Activated CD8-positive, alpha-beta memory T cell treated with anti-CD3 and anti-CD28 coated beads, Interleukin-2, amount 10 ng/mL, durations not matched to agents 7 days and 5 days (primary cell): ENCODE results near the gene BCL11B. TPM values are rescaled to one million over a fixed set of nuclear protein-coding genes. Genes with fewer than 3 reads are reported as not detected.
A peak's percentile ranks its signal among the peaks of the same experiment; 100 is the strongest.

Source experiments
- ATAC-seq: fragments of 150-1000 bp; cut with Tn5 transposase; one replicate; pipeline ENCODE4 v1.10.0; 2021; ENCODE audit warnings: moderate library complexity
- CTCF ChIA-PET: fragments of 350-600 bp; sonication (Branson Sonifier 250); formaldehyde crosslinking; loops from one replicate; lab custom pipeline; 2021; ENCODE audit warnings: antibody characterized with exemption; lab: Charles Lee
- DNase-seq: peaks from one replicate; pipeline ENCODE4 v3.0.0-alpha.2; 2020
- H3K27ac Mint-ChIP-seq: one replicate; pipeline ENCODE4 v1.8.0; 2021; ENCODE audit warnings: mild to moderate bottlenecking, mixed read lengths
- H3K27me3 Mint-ChIP-seq: one replicate; pipeline ENCODE4 v1.8.0; 2021; ENCODE audit warnings: mixed read lengths
- H3K36me3 Mint-ChIP-seq: one replicate; pipeline ENCODE4 v1.8.0; 2021; ENCODE audit warnings: mild to moderate bottlenecking, mixed read lengths
- H3K4me1 Mint-ChIP-seq: one replicate; pipeline ENCODE4 v1.8.0; 2021; ENCODE audit warnings: mixed read lengths
- H3K4me3 Mint-ChIP-seq: one replicate; pipeline ENCODE4 v1.8.0; 2021; ENCODE audit warnings: mild to moderate bottlenecking, moderate library complexity, mixed read lengths
- H3K9me3 Mint-ChIP-seq: one replicate; pipeline ENCODE4 v1.8.0; 2022; ENCODE audit warnings: low read depth, mixed read lengths
- total RNA-seq, 2 experiments: library from RNA; stranded (reverse); gene quantifications; one replicate each; pipeline ENCODE4 v1.2.3, GENCODE V29; 2021

BCL11B gene
- total RNA-seq, 2 experiments from 2014 or later: 53.0 to 66.2 TPM

DNA sequence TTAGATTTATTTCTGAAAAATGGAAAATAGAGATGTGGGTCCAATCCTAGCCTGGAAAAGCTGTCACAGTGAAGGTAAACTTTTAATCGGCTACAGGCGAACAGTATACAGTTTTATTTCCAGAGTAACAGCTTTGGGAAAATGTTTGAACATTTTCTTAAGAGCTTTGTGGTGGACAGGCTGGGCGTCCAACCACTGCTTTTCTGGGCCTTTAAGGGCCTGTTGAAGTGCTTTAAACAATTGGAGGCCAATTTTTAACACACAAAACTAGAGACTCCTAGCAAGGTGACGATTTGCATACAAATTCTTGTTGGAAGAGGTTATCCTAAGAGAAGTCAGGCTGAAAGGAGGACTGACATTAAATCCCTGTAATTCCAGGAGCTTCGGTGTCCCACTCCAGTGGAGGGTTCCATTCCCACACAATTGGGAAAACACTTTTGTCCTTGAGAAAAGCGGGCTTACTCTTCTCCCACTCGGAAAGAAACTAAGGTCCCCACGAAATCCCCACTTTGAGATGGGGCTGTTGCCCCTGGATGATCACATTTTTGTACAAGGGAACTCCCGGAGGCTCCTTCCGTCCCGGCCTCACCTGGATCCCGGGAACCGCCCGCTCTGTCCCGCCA is 26.9 kb downstream of the BCL11B start:
- peak overlapping the region; percentile 91 for H3K27ac Mint-ChIP-seq
- DNase-seq (no peak), ATAC-seq (no peak)
- H3K4me1 Mint-ChIP-seq: peaks cover 82% of the 10 kb centered on the region
- no peaks in the 10 kb centered on the region for H3K27me3 Mint-ChIP-seq
- H3K9me3 Mint-ChIP-seq: no peaks in the 10 kb centered on the region
- CTCF ChIA-PET: interaction anchor here (0.7 to 20.0 kb wide), 8 partner anchors 8 to 57 kb away, joined by 3 to 395 read pairs (median 4); partner anchors contain the start of gene BCL11B
- peaks cover 35% of the 10 kb centered on the region for H3K36me3 Mint-ChIP-seq
- peak overlapping the region; percentile 73 for H3K4me3 Mint-ChIP-seq

DNA sequence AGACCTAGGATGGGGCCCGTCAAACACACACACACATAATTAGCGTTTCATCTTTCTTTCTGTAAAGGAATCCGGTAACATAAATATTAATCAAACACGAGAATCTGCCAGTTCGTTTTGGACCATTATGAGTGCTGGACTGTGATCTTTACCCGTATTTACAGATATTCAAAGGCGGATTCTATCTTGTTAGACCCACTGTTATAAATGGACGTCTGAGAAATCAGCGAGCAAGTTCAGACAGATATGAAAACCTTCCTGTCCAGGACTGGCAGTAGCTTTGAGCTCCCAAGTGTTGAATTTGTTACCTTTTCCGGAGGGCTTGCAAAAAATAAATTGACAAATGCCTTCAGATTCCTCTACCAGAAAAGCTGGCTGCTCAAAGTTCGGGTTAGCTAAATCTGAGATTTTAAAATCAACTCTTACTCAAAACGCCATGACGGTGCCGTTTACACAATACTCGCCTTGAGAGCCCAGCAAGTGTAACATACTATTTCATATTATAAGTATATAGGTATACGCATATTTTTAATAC is 27.6 kb downstream of the BCL11B start:
- ATAC-seq (no peak), DNase-seq (no peak)
- H3K4me3 Mint-ChIP-seq: peak overlapping the region; percentile 73
- peaks cover 83% of the 10 kb centered on the region for H3K4me1 Mint-ChIP-seq
- H3K9me3 Mint-ChIP-seq: no peaks in the 10 kb centered on the region
- peaks cover 37% of the 10 kb centered on the region for H3K36me3 Mint-ChIP-seq
- no peaks in the 10 kb centered on the region for H3K27me3 Mint-ChIP-seq
- CTCF ChIA-PET: interaction anchor here (0.7 to 20.0 kb wide), 8 partner anchors 8 to 56 kb away, joined by 3 to 395 read pairs (median 4); partner anchors contain the start of gene BCL11B
- H3K27ac Mint-ChIP-seq: peak overlapping the region; percentile 91

DNA sequence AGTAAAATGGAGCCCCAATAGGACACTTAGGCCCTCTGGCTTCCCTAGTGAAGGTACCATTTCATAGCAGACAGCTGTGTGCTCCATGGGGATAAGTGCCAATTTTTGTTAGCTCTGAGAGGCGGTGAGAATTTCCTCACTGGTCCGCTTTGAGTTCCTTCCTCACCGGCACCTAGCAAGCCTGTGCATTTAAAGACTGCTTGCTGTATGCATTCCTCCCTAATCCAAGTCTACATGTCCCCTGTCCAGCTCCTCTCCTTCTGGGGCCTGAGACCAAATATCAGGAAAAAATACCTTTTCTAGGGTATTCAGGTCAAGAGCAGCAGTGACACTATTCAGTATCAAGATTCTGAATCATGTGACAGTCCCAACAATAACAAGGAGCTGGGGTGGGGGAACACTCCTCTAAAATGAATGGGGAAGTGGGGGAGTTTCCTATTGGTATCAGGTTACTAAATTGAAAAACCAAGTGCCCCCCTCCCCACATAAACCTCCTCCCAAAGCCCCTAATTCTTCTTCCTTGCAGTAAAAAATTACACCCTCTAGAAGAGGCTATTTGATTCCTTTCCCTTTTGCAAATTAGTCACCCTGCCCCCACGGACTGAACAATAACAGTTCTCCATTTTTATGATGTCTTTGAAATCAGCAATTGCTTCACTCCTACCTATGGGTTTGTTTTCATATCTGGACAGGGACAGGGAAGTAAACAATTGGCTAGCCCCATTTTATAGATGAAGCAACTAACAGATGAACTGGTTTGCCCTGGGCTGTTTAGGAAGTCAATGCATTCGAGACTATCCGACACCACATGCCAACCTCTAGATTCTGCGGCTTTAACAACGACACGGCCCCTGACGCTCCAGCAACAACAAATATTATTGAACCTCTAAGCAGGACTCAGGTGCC is 28.9 kb downstream of the BCL11B start:
- ATAC-seq (peak; percentile 14), DNase-seq (peak; percentile 71)
- Mint-ChIP-seq H3K27me3 (no peaks in the 10 kb centered on the region), H3K4me1 (peaks cover 83% of the 10 kb centered on the region), H3K9me3 (no peaks in the 10 kb centered on the region), H3K36me3 (peaks cover 37% of the 10 kb centered on the region), H3K27ac (peak overlapping the region; percentile 91), H3K4me3 (peak overlapping the region; percentile 73)
- CTCF ChIA-PET: interaction anchor here (1.1 to 20.0 kb wide), 7 partner anchors 8 to 54 kb away, joined by 3 to 395 read pairs (median 6); partner anchors contain the start of gene BCL11B

DNA sequence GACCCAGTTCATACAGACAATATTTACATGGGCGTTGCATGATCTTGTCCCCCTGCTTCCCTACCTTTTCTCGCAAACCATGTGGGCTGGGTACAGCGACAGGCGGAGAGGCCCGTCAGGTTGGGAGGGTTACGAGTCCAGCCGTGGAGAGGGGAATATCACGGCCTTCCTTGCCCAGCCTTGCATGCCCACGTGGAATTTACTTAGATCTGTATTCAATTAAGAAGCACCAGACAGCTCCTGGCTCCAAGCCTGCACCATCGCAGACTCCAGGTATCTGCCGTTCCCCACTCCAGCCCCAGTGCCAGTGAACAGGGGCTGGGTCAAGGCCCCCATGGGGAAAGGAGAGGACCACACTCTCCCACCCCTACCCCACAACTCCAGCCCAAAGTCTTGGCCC is 29.8 kb downstream of the BCL11B start:
- H3K9me3 Mint-ChIP-seq: no peaks in the 10 kb centered on the region
- DNase-seq: no peak

DNA sequence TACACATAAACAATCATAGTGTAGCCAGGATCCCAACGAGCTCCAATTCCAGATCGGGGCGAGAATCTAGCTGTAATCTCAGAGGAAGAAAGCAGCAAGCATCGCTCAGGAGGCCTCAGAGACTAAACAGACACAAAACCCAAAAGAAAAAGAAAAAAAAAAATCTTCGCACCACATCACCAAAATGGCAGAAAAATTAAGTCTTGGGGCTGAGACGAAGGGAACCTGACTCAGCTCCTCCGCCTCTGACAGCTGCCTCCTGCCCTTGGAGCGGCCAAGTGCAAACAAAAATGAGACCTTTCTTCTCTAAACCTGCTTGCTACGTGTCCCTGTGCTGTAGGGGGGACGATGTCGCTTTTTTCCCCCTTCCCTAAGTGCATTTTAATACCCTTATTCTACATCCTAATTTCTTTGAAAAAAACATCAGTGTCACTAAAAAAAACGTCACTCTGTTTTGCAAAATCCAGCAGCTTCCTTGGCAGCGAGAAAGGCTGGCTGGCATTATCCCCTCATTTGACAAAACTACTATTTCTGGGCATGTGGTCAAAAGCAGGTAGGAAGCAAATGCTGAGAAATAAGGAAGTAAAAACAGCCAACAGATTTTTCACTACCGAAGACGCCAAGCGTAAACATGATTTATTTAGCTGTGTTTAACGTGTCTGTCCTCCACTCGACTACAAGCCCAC is 30.5 kb downstream of the BCL11B start:
- DNase-seq (no peak), ATAC-seq (peak; percentile 20)
- CTCF ChIA-PET: interaction anchor here (1.4 to 20.0 kb wide), 8 partner anchors 8 to 53 kb away, joined by 4 to 395 read pairs (median 8); partner anchors contain the start of gene BCL11B
- H3K27me3 Mint-ChIP-seq: no peaks in the 10 kb centered on the region
- H3K27ac Mint-ChIP-seq: peak overlapping the region; percentile 91
- peaks cover 83% of the 10 kb centered on the region for H3K4me1 Mint-ChIP-seq
- H3K4me3 Mint-ChIP-seq: peak overlapping the region; percentile 73
- H3K9me3 Mint-ChIP-seq: no peaks in the 10 kb centered on the region
- peaks cover 35% of the 10 kb centered on the region for H3K36me3 Mint-ChIP-seq

More for the DNA sequence above, 29.8 kb downstream of the BCL11B start:
- ATAC-seq: no peak
- CTCF ChIA-PET: interaction anchor here (1.1 to 20.0 kb wide), 8 partner anchors 7 to 53 kb away, joined by 3 to 395 read pairs (median 6); partner anchors contain the start of gene BCL11B
- Mint-ChIP-seq H3K27ac (peak overlapping the region; percentile 91), H3K27me3 (no peaks in the 10 kb centered on the region), H3K4me3 (peak overlapping the region; percentile 73), H3K36me3 (peaks cover 37% of the 10 kb centered on the region), H3K4me1 (peaks cover 83% of the 10 kb centered on the region)

DNA sequence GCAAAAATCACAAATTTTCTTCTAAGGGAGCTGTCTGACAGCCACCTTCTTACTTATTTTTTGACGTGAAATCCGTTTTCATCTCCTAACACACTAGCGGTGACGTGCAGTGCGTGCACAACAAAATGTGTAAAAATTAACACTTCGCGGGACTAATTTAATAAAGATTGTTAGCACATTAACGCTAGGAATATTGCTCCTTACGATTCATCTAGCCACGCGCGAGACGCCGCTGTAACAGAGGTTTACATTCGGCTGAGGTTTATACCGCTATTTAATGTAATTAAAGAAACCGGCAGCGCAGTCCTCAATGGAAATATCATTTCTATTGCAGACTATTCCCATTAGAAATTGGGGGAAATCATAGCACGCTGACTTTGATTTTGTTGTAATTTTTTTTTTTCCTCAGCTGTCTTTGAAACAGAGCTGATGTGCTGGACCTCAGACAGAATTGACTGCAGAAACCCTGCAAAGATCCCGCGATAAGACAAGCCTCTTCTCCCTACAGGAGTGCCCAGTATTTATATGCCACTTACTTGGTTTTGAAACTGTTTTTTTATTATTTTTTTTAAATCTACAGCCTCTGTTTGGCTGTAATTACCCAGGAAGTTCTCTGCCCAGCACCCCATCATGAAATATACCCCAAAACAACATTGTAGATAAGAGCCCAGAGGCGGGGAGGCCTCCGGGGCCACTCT is 31.2 kb downstream of the BCL11B start:
- Mint-ChIP-seq H3K27me3 (no peaks in the 10 kb centered on the region), H3K4me1 (peaks cover 90% of the 10 kb centered on the region), H3K9me3 (no peaks in the 10 kb centered on the region), H3K36me3 (peaks cover 36% of the 10 kb centered on the region), H3K4me3 (peak overlapping the region; percentile 73), H3K27ac (peak overlapping the region; percentile 91)
- ATAC-seq (peak; percentile 43), DNase-seq (peak; percentile 68)
- CTCF ChIA-PET: interaction anchor here (1.4 to 20.0 kb wide), 6 partner anchors 9 to 46 kb away, joined by 4 to 395 read pairs (median 12); partner anchors contain the start of gene BCL11B

DNA sequence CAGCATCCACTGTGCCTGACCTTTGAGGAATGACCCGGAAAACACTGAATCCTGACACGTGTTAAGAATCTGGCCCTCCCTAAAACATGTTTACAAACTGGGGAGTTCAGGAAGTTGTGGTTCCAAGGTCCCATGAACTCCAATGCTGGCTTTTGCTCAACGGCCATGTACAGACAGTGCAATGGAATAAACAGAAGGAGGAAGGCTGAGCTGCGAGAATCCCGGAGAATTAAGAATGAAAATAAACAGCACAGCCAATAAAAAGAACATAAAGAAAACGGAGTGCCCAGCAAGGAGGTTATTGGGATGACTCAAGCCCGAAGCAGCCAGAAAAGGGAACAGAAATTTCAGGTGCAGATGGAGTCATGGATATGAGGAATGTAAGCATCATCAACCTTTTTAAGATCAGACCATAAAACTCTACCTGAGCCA is 32.3 kb downstream of the BCL11B start:
- no peak for ATAC-seq
- H3K4me1 Mint-ChIP-seq: peaks cover 94% of the 10 kb centered on the region
- H3K4me3 Mint-ChIP-seq: peak overlapping the region; percentile 73
- peak overlapping the region; percentile 91 for H3K27ac Mint-ChIP-seq
- H3K36me3 Mint-ChIP-seq: peaks cover 33% of the 10 kb centered on the region
- DNase-seq: no peak
- H3K9me3 Mint-ChIP-seq: no peaks in the 10 kb centered on the region
- CTCF ChIA-PET: interaction anchor here (1.4 to 20.0 kb wide), 4 partner anchors 8 to 50 kb away, joined by 3 to 395 read pairs (median 36); partner anchors contain the start of gene BCL11B
- H3K27me3 Mint-ChIP-seq: no peaks in the 10 kb centered on the region

DNA sequence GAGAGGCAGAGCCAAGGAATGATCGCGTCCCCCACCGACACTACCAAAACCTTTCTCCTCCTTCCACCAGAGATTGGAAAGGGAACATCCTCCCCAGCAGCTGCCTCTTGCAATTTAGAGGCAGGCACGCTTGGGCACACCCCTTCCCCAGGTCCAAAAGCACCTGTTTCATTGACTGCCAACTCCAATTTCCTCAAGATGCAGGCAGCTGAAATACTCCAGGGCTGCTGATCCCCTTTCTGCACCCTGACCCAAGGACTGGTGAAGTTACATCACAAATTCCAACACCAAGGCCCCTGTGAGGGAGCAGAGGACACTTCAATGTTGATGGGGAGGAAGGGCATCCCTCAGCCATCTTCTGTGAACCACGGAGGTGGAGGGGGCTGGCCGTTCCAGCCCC is 33.8 kb downstream of the BCL11B start:
- Mint-ChIP-seq H3K4me1 (peaks cover 95% of the 10 kb centered on the region), H3K27me3 (no peaks in the 10 kb centered on the region), H3K36me3 (peaks cover 27% of the 10 kb centered on the region), H3K27ac (peak overlapping the region; percentile 91), H3K4me3 (peak overlapping the region; percentile 73), H3K9me3 (no peaks in the 10 kb centered on the region)
- ATAC-seq: no peak
- CTCF ChIA-PET: interaction anchor here (1.2 to 20.0 kb wide), 6 partner anchors 8 to 49 kb away, joined by 4 to 395 read pairs (median 12); partner anchors contain the start of gene BCL11B
- DNase-seq: no peak

DNA sequence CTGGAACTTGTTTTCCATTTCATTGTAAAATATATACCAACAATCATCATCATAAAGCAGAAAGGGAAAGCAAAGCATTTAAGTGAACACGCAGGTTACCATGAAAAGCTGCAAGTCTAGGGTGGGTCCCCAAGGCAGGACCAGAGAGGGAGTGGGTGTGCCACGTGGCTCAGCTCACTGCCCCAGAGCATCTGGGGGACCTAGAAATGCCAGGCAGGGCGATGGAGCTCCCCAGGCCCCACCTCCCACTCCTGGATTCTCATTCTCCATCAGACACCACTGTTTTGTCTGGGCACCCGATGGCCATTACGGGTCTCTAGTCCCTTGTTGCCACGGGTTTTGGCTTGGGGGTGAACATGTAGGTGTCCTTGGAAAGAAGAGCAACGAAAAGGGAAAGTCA is 34.7 kb downstream of the BCL11B start:
- Mint-ChIP-seq H3K27ac (peak overlapping the region; percentile 91), H3K4me3 (peak overlapping the region; percentile 73), H3K36me3 (peaks cover 26% of the 10 kb centered on the region), H3K27me3 (no peaks in the 10 kb centered on the region), H3K4me1 (peaks cover 95% of the 10 kb centered on the region), H3K9me3 (no peaks in the 10 kb centered on the region)
- ATAC-seq: no peak
- DNase-seq: no peak
- CTCF ChIA-PET: interaction anchor here (1.1 to 20.0 kb wide), 12 partner anchors 8 to 1098 kb away, joined by 3 to 395 read pairs (median 4); partner anchors contain the start of gene BCL11B

DNA sequence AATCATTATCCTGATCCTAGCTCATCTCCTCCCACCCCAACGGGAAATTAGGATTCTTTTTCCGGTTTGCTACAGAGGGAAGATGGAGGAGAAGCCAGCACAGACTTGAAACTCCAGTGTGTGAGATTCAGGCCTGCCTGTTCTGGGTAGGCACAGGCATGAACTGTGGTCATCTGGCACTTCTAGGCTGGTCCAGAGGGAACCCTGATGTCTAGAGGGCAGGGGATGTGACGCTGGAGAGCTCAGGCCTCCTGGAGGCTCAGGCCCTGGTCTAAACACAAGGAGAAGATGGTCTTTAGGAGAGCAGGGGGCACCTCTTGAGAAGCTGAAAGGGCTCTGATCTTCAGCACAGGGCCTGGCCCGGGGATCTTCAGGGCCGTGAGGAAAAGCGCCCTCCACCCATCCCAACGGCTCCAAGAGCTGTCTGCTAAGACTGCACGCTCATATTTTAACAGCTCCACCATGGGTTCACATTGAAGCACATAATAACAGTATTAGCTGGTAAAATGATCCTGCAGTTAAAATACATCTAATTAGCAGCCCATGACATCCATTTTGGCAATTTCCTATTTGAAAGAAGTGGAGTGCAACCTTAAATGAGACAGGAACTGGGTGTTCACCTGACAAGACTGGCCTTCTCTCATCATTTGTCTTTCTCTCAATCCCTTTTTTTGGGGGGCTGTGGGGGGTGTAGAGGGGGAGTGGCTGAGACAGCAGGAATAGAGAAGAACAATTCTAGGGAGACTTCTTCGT is 35.4 kb downstream of the BCL11B start:
- Mint-ChIP-seq H3K9me3 (no peaks in the 10 kb centered on the region), H3K27me3 (no peaks in the 10 kb centered on the region), H3K27ac (peak overlapping the region; percentile 91), H3K36me3 (peaks cover 26% of the 10 kb centered on the region), H3K4me1 (peaks cover 93% of the 10 kb centered on the region), H3K4me3 (peak overlapping the region; percentile 73)
- DNase-seq (no peak), ATAC-seq (no peak)
- CTCF ChIA-PET: interaction anchor here (0.6 to 20.0 kb wide), 15 partner anchors 8 to 1098 kb away, joined by 3 to 395 read pairs (median 4); partner anchors contain the start of gene BCL11B

DNA sequence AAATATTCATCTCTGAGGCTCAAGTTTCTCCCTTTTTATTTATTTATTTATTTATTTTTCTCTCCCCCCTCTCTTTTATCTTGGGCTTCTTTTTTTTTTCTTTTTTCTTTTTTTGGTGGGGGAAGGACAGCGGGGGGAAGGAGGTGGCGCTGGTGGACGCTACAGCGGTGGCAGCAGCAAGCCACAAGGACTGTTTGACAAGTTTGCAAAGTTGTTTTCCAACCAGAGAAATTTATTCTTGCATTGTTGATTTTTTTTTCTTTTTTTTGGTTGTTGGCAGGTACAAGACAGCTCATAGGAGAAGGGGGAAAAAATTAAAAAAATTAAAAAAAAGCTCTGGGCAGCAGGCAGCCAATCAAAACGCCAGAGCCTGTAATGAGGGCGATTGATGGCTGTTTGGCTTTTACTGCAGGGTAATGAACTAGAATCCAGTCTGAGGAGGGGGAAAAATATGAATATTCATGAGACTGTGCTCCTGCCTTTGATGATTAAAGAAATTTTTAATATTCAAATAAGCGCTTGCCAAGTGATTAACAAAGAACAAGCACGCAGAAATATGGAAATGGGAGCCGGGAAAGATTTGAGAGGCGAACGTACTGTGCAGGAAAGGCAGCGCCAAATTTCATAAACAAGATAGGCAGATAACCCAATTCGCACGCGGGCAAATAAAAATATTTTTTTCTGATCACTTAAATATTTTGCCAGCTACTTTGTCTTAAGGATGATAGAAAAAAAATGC is 36.2 kb downstream of the BCL11B start:
- Mint-ChIP-seq H3K27ac (peak overlapping the region; percentile 91), H3K9me3 (no peaks in the 10 kb centered on the region), H3K36me3 (peaks cover 27% of the 10 kb centered on the region), H3K4me3 (peak overlapping the region; percentile 73), H3K27me3 (no peaks in the 10 kb centered on the region), H3K4me1 (peaks cover 91% of the 10 kb centered on the region)
- CTCF ChIA-PET: interaction anchor here (1.0 to 20.0 kb wide), 9 partner anchors 9 to 1097 kb away, joined by 3 to 395 read pairs (median 7); partner anchors contain the start of gene BCL11B
- ATAC-seq: no peak
- DNase-seq: no peak
